Left colon (tissue), 2 donors: ENCODE results near the gene IDNK. TPM values are rescaled to one million over a fixed set of nuclear protein-coding genes. Genes with fewer than 3 reads are reported as not detected.
A peak's percentile ranks its signal among the peaks of the same experiment; 100 is the strongest.
"Not testable (repeated sequence)": the region's sequence is repeated elsewhere in the genome, so short reads cannot be mapped to it uniquely, and the experiment has no call there.

Experiments
- ATAC-seq: fragments of 200-7000 bp; cut with Tn5 transposase; one replicate; pipeline ENCODE4 v1.9.1; 2020; ENCODE audit warnings: mild to moderate bottlenecking, moderate library complexity
- DNase-seq, 2 donors: peaks; one replicate each; pipeline ENCODE4 v3.0.0-alpha.2; 2020
- intact Hi-C, 2 donors: fragments of 100-400 bp; cut with DNase I in 1 of 2; cut with micrococcal nuclease in 1 of 2; formaldehyde crosslinking; loops; one replicate each; pipeline versions ENCODE4 v1.11.2 to v1.14.0; 2022; cut with DNase I, micrococcal nuclease
- long read RNA-seq: library from polyadenylated mRNA; unstranded; transcript quantifications from one replicate; pipeline ENCODE4 v2.0.0, GENCODE V29; 2021
- total RNA-seq, 2 donors: library from RNA; stranded (reverse); fragmentation: NEBNext Ultra II Directional; extraction: Animal tissue kit (Norgen Biotek cat#: 25700); gene quantifications; one replicate each; pipeline ENCODE4 v1.2.1, GENCODE V29; 2021
- donor health status: DM: no; HTN: no; CAD: no.
- donor health status: DM: yes; HTN: yes; CAD: no.

Gene IDNK
- 10 to 100 TPM in 1 of 2 donors, 1 to 10 TPM in 1; 7.2 to 13.4 TPM for total RNA-seq
- long read RNA-seq, transcript IDNK-202 (5 exons, 692 nt) = major isoform, 5 of 10 reads
- long read RNA-seq, partial matches to known transcripts = 1 of 10 reads
- long read RNA-seq, other reads (novel, unspliced or antisense) = 2 of 10 reads

DNA sequence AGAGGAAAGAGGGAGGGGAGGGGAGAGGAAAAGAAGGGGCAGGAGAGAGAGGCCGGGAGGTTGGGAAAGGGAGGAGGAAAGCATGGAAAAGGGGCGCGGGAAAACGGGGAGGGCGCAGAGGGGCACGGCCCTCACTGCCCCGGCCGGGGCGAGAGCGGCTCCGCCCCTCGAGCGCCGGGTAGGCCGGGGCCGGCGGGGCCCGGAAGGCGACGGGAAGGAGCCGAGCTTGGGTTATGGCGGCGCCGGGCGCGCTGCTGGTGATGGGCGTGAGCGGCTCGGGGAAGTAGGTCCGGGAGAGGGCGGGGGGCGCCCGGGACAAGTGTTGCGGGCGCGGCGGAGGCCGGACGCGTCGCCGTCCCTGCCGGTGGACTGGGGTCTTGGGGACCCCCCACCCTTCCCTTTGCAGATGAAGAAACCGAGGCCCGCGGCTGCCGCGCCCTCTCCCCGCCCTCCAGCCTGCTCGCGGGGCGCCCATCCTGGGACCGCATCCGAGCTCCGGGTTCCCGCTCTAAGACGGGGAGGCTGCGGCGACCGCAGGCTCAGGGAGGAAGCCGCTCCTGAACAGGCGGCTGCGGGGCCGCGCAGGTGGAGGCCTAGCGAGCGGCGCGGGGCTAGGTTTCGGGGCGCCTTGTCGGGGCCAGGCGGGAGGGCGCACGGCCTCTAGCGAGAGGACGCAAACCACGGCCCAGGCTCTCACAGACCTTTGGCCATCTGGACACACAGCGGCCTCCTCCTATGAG, at the start of gene IDNK:
TSS of gene IDNK (plus strand) at position 205 of the 740 bp plus-strand sequence. CDS start at position 234, 29 bp downstream.
- peak; percentile 83 for ATAC-seq
- DNase-seq = peak; percentile 39 to 79
- intact Hi-C loops = no loop called here

DNA sequence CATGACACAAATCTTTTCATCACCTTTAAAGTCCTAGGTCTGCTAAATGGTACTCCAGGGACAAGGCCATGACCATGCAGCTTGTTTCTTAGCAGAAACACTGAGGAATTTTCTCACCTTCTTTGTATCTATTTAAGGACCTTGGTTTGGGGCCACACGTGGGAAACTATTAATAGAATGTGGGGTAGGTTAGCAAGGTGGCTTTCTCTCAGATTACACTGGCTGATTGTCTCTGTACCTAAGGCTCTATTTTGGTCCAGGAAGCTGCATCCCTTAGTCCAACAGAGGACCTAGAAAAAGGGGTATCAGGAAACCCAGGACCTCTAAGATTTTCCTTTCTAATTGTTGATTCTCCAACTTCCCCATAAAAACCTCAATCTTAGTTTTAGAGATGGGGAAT, 48.5 kb upstream of the IDNK start:
- intact Hi-C loops = no loop called here
- ATAC-seq = no peak
- DNase-seq = no peak

DNA sequence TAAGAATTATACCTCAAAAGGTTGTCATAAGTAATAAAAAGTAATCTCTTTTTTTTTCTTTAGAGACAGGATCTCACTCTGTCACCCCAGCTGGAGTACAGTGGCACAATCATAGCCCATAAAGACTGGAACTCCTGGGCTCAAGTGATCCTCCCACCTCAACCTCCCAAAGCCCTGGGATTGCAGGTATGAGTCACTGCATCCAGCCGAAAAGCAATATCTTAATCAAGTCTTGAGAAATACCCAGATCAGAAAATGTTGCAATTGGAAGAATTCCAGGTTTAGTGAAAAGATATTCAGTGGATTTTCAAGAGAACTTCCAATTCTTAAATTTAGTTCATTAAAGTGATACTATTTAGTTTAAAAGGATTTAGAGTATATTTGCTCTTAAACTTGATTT, 40.9 kb upstream of the IDNK start:
- intact Hi-C loops = no loop called here
- ATAC-seq (no peak), DNase-seq (no peak)

DNA sequence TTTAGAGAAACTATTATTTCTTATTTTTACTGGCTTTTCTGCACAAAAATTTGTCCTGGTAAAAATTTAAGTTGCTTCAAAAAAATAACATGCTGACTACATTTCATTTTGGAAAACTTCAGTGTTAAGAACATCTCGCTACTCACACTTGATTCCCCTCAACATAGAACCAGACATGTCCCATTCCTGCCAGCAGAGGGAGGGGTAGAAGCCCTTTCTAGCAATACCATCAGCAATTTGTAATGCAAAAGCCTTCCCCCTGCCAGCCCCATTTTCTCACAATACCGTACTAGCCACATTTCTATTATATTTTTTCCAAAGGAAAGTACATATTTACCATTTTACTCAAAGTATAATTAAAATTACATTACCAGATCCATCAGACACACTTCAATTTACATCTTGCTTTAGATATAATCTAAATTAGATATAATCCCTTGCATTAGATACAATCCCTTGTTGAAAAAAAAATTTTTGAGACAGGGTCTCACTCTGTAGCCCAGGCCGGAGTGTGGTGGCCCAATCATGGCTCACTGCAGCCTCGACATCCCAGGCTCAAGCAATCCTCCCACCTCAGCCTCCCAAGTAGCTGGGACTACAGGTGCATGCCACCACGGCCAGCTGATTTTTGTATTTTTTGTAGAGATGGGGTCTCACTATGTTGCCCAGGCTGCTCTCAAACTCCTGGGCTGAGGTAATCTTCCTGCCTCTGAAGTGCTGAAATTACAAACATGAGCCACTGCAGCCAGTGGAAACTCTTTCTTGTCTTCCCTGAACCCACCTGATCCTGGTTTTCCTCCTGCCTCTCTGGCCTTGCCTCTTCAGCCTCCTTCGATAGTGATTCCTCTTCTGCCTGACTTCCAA, 39.6 kb upstream of the IDNK start:
- intact Hi-C loops = no loop called here
- peak; percentile 70 for ATAC-seq
- peak in 1 of 2 donors; percentile 48 for DNase-seq

DNA sequence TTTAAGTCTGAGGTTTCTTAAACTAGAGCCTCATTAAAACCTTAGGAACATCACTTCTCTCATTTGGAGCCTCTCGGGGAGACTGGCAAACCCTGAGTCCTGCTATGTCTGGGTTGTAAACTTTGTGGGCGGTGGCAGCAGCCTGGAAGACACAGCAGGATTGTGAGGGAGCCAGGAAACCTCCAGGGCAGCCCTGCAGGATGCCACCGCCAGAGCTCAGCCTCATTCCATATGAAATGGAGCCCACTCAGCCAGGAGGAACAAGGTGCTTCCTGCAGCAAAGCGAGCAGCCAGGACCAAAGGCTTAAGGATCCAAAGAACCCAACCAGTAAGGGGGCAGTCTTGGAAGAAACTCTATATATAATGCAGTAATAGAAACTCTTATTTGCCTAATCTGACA, 37.9 kb upstream of the IDNK start:
- DNase-seq (no peak), ATAC-seq (no peak)
- intact Hi-C loops = no loop called here

DNA sequence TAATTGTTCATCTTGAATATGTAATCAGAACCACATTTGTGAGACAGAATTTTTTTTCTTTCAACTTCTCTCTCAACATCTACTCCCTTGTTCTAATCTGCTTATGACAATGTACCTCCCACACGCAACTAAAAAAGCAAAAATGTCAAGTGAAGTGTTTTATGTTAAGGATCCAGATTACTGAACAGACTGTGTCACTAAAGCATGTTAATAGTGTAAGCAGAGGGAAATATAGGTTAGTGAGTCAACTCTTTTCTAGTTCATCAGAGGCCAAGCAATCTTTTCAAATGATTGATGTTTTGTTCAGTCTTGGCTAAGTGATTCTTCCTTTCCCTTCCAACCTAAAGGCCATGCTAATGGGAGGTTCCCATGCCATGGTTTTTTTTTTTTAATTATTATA, 34.7 kb upstream of the IDNK start:
- DNase-seq (no peak), ATAC-seq (no peak)
- intact Hi-C loops = no loop called here

DNA sequence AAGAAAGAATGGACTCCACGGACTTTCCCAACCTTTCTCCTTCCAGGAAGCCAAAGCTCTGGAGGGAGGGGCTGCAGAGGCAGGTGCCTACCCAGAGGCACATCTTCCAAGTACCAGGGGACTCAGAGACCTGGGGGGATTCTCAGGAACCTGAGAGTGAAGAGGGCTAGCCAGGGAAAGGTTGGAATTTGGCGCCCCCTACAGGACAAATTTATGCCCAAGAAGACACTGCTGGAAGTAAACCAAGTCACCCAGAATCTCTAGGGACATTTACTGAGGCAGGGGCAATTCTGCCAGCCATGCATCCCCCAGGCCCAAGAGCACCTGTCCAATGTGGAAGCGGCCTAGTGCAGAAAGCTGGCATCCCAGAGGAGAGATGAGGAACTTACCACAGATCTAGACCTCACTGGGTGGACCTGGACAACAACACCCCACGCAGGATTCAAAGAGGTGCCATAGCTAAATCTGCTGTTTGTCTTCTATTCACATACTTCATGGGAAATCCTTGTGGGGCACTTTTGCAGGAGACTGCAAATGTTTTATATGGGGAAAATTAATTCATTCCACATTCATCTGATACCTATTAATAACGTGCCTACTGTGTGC, 25.9 kb upstream of the IDNK start:
- intact Hi-C loops = no loop called here
- ATAC-seq = no peak
- peak in 1 of 2 donors; percentile 36 for DNase-seq

DNA sequence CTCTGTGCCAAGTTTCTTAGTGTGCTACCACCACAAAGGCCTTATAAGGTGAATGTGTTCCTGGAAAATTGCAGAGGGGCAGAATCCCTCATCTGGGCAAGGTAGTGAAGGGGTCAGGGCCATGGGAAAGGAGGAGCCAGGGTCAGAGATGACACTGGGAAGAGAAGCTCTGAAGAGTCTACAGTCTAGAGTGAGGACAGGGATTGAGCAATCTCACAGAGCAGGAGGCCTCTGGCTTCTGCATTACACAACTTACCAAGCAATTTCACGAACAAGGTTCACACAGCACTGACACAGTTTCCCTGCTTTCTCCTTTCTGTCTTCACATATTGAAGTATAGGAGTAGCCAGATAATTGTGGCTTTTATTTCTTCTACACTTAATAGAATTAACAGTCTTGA, 24.5 kb upstream of the IDNK start:
- no peak for ATAC-seq
- intact Hi-C loops = no loop called here
- no peak for DNase-seq

DNA sequence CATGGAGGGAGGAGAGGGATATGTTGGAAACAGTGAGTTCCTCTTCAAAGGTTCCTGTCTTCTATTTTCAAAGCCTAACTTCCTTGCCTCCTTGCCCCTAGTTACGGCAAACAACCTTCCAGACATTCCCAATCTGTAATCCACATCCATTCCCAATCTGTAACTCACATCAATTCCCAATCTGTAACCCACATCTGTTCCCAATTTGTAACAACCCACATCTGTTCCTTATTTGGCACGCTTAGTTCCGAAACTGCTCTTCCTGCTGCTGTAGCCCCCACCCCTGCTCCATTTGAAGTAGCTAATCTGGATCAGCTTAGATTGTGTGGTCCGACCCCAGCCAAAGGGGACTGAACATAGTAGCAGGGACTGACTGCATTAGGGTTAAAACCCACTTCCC, 23.9 kb upstream of the IDNK start:
- DNase-seq (no peak), ATAC-seq (no peak)
- intact Hi-C loops = no loop called here

DNA sequence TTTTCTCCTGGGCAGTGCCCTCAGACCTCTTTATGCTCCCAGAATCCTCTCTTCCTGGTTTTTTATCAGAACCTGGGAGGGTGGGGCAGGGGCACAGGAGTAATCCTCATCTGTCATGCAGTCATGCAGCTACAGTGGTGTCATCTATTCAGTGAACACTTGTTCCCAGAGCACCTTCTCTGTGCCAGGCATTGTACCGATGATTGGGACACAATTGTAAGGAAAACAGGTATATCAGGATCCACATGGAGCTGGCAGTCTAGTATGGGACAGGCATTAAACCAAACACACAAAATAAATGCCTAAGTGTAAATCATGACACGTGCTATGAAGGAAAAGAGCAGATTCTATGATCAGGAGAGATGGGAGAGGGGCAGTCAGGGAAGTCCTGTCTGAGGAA, 21.5 kb upstream of the IDNK start:
- ATAC-seq = no peak
- intact Hi-C loops = no loop called here
- no peak for DNase-seq

DNA sequence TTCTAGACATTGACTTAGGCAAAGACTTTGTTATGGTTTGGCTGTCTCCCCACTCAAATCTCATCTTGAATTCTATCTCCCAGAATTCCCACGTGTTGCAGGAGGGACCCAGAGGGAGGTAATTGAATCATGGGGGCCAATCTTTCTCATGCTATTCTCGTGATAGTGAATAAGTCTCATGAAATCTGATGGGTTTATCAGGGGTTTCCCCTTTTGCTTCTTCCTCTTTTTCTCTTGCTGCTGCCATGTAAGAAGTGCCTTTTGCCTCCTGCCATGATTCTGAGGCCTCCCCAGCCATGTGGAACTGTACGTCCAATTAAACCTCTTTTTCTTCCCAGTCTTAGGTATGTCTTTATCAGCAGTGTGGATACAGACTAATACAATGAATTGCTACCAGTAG, 15.3 kb upstream of the IDNK start:
- ATAC-seq, DNase-seq, intact Hi-C loops: not testable (repeated sequence)

DNA sequence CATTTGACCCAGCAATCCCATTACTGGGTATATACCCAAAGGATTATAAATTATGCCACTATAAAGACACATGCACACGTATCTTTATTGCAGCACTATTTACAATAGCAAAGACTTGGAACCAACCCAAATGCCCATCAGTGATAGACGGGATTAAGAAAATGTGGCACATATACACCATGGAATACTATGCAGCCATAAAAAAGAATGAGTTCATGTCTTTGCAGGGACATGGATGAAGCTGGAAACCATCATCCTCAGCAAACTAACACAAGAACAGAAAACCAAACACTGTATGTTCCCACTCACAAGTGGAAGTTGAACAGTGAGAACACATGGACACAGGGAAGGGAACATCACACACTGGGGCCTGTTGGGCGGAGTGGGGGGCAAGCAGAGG, 9.6 kb upstream of the IDNK start:
- ATAC-seq, intact Hi-C loops, DNase-seq: not testable (repeated sequence)

DNA sequence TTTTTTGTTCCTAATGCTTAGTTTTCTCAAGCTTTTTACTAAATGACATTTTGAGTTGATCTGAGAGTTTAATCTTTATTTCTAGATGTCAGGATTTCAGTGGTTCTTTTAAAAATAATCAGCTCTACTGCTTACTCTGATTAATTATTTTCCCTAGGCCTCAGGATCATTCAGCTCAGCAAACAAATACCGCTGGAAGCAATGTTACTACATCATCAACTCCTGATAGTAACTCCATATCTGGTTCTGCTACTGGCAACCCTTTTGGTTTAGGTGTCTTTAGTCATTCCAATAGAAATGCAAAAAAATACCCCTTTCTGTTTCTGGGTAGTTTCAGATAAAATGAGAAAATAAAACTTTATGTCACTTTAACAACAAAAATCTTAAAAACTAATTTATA, 5.6 kb upstream of the IDNK start:
- intact Hi-C loops = no loop called here
- DNase-seq = no peak
- no peak for ATAC-seq

DNA sequence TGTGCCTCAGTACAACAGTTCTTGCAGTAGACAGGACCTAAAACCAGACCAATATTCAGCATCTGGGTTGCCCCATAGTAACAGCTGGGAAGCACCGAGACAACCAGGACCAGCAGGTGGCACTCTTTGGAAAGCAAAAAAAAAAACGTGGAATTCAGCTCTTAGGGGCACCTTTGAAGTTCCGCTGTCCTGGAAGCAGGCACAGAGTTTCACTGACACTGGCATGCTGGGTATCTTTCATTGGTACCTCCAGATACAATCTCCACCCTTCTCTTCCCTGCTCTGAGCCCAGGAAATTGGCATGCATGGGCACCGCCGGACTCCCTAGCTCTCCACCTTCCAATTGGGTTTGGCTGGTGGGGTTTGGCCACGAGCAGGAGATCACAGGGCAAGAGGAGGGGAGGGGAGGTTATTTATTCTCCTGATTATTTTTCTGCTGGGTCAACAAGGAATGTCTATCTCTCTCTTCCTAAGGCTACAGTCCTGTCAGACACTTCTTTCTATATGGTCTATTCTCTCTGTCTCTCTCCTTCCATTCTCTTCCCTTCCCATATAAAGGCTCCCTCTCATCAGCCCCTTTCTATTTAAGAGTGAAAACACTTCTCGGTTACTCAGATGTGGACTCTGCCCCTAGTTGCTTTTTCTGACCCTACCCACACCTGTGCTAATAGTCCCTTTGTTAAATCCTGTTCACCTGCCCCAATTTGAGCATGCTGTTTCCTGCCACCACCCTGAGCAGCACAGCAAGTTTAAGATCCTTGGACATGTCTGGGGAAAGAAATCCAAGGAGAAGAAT, 1.9 kb upstream of the IDNK start:
- intact Hi-C loops = no loop called here
- ATAC-seq (peak; percentile 51), DNase-seq (peak in 1 of 2 donors; percentile 65)

DNA sequence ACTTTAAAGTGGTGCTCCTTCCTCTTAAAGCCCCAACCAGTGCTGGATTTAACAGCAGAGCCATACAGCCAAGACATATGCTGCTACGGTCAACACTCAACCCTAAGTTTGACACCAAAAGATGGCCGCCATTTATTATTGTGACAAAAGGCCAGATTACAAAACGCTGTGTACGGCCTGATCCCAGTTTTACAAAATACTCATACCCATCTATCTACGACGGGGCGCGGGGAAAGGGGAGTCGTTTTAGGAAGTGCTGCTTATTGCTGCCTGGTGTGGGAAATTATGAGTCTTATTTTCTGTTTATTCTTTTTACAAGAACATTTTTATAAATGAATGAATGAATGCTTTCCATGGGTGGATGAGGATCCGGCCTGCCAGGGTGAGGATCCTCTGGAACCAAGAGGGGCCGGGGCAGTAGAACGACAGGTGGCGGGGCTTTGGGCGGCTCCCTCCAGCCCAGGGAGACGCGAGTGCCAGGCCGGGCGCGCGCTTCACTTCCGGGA, 457 bp upstream of the IDNK start:
- intact Hi-C loops = no loop called here
- ATAC-seq (peak; percentile 75), DNase-seq (peak in 1 of 2 donors; percentile 67)

DNA sequence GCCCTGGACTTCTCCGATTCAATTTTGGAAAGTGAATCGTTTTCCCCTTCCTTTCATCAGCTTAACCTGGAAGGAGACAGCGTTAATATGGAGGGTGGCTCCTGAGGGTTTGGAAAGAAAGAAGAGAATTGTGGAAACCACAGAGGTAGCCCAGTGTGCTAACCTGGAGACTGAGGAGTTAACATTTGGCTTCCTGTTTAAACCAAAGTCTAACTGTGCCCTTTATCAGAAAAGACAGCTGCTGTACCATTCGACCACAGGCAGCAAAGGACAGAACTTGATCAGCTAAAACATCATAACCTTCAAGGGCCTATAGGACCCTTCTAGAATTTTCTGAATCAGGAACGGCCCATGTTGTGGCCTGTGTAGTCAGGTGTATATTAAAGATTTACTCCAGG, 735 bp downstream of the IDNK start:
- no peak for DNase-seq
- peak; percentile 51 for ATAC-seq
- intact Hi-C loops = no loop called here

DNA sequence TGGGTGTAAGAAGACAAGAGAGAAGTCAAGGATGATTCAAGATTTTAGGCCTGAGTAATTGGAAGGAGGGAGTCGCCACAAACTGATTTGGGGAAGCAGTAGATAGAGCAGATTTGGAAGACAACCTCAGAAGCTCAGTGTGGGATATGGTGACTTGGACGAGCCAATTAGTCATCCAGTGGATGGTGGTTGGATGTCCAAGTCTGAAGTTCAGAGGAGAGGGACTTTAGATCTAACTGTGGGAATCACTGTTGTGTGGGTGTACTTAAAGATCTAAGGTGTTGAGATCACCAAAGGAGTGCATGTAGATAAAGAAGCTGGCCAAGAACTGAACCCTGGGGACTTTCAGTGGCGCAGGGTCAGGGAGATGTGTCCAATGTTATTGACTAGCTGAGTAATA, 2.2 kb downstream of the IDNK start:
- DNase-seq (no peak), ATAC-seq (no peak)
- intact Hi-C loops = no loop called here

DNA sequence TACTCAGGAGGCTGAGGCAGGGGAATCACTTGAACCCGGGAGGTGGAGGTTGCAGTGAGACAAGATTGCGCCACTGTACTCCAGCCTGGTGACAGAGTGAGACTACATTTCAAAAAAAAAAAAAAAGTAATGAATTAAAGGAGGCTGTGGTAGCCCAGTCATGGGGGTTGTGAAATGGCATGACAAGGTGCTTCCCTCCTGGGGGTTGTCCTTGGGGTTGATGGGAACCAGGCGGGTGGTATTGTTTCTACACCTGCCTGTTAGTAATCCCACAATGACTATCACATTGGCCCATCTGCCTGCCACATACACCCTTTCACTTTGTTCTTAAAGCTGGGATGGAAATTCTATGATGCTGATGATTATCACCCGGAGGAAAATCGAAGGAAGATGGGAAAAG, 5.6 kb downstream of the IDNK start:
- ATAC-seq = no peak
- DNase-seq = no peak
- intact Hi-C loops = no loop called here
